Fibroblast of skin of left biceps (primary cell): ENCODE results near the gene FOXO1.

ENCODE experiments used
- DNase-seq, 2 experiments: peaks; one replicate each; pipeline ENCODE4 v3.0.0-alpha.2; 2013; ENCODE audit warnings: low read depth in 2 of 2

The FOXO1 gene

GRCh38 chr13:40608308-40608707, 58.1 kb downstream of the FOXO1 start:
- DNase-seq, result no peak

- DNase-seq, result no peak
These were observed 60.9 kb downstream of the FOXO1 start for GRCh38 chr13:40605573-40605972.

DNA sequence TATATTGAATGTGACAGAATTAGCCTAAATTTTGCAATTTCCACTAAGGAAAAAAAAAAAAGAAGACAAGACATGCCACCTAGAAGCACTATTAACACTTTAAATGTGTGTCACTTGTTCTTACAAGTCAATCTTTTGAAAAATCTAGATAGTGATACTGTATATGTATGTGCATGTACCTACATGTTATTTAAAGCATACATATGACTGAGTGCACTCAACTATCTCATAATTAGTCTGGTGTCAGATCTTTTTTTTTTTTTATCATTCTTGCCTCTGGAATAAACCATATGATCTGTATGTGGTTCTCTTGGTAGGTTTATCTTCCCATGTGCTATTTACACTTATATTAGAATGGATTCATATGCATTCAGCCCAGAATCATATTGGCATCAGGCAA, 62.3 kb downstream of the FOXO1 start:
- DNase-seq, result no peak

DNA sequence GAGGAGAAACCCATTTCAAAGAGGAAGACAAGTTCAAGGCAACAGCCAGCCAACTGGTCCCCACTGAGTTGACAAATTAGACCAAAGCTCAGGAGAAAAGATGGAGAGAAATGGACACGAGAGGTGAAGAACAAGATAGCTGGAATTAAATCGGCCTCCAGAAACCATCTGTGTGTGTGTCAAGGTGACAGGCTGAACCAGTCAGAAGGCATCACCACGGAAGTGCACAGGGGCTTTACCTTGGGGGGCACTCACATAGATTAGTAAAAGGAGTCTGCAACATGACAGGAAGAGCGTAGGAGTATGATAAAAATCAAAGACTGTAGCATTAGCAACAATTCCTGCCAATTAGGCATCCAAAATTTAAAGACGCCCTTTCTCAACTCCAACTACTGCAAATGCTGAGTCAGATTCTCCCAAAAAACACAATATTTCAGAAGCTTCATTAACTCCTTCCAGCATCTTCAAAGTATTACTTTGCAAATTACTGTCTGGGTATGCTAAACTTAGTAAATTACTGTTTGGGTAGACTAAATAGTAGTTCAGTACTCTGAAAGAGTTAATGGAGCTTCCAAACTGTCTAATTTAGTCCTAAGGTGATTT, 66.2 kb downstream of the FOXO1 start:
- no peak for DNase-seq

GRCh38 chr13:40599747-40600146, 66.7 kb downstream of the FOXO1 start:
- DNase-seq, result no peak

- DNase-seq, result no peak
These were observed 67.3 kb downstream of the FOXO1 start for GRCh38 chr13:40599124-40599523.

GRCh38 chr13:40598569-40598968, 67.9 kb downstream of the FOXO1 start:
- DNase-seq, result no peak

- DNase-seq, result no peak
These were observed 68.6 kb downstream of the FOXO1 start for GRCh38 chr13:40597735-40598365.

DNA sequence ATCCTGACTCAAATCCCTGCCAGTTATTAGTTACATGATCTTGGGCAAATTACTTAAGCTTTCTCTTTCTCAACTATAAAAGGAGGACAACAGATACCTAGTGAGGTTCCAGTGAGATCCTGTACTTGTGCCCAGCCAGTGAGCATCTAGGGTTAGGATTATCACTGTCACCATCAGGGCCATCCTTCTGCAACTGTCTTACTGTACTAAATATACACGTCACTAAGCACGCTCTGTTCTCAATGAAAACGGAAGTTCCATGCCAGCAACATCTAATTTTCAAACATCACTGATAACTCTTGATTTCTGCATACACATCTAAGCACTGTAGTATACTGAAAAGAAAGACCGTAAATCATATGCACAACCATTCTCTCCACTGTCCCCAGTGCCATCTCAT, 70.0 kb downstream of the FOXO1 start:
- no peak for DNase-seq

DNA sequence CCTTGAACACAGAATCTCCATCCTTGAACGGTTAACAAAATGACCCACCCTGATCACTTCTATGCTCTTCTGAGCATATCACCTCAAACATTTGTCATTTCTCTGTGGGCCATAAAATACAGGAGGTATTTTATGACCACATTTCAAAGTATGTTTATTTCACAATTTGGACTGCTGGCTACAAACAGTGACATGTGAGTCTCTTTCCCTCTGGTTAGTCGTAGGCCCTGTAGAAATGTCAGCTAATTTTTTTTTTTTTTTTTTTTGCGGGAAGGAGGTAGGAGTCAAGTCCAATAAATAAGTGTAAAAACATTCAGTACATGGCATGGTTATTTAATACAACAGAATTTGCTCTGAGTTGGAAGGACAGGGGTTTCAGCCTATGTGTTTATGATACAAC, 70.7 kb downstream of the FOXO1 start:
- DNase-seq, result no peak

- DNase-seq, result no peak
These were observed 74.4 kb downstream of the FOXO1 start for GRCh38 chr13:40592035-40592434.

- DNase-seq, result no peak
These were observed 75.3 kb downstream of the FOXO1 start for GRCh38 chr13:40591091-40591490.

DNA sequence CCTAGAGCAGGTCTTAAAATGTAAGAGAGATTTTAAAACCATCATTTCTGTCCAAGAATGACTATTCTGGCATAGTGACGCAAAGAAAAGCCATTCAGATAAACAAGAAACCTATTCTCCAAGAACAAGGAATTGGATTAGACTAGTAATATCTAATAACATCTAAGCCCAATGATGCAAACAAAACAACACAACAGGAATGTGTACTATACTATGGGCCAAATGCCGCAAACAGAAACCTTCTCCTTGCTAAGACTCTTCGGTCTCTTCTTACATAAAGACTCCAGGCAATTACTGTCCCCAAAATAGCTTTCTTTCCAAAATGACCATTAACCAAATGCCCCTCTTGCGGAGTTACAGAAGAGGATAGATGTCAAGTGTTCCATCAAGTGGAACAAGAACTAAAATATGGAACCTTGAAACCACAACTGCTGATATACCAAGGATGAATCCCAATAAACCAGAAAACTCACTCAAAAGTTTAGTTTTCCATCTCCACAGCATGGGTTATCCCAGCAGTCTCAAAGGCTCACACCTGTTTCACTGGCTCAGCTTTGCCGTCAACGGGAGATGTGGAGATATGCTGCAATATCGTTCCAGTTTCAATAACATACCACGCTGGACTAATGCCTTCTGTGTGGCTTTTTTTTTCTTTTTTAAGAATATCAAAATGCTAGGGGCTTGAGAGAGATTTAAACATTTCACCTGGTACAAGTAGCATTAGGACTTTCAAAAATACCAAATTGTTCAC, 76.2 kb downstream of the FOXO1 start:
- no peak for DNase-seq

- no peak for DNase-seq
These were observed 76.9 kb downstream of the FOXO1 start for GRCh38 chr13:40589285-40590109.

- DNase-seq, result no peak
These were observed 78.3 kb downstream of the FOXO1 start for GRCh38 chr13:40588101-40588500.

DNA sequence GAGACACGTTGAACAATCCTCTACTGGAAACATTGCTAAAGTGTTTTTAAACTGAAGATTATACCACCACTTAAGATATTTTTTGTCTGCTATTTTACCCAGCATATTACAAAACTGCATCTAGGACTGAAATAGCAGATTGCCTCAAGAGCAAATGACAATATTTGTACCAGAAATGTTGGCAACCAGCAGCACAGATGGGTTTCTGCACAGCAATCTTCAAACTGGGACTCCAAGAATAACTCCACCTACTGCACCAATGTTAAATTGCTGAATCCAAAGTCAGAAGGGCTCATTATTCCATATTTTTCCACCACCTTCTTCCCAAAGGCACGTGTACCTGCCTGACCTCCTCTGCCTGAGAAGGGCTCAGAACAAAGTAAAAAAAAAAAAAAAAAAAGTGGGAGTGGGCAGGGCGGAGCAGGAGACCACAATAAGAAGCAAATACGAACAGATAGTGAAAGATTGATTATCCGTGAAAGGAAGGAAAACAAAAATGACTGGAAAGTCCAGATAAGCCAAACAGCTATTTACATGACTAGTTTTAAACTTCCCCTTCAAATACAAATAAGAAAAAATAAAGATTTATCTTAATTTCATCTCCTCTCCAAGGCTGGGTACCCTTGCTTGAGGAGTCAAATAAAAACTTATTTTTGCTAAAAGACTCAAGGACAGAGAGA, 79.4 kb downstream of the FOXO1 start:
- no peak for DNase-seq

DNA sequence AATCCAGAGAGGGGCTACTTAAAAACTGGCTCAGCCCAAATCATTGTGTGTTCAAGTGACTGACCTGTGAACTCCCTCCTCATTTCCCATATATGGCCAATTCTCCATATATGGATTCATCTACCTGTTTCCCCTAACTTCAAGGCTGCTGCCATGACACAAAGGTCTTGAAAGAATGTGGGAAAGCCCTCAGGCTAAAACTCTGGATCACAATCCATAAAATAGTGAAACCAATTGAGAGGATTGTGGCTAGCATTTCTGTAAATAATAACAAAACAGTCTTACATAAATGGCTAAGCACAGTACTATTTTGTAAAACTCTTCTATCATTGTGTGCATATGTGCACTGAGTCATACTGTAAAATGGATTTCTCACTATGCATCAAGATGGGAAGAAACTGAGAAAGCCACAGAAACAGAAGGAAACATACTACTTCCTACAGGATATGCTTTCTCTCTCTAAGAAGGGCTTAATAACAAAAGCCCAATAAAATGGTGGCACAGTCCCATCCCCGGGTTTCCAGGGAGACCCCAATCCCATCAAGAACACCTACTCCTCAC, 80.5 kb downstream of the FOXO1 start:
- DNase-seq, result no peak

- DNase-seq, result no peak
These were observed 82.7 kb downstream of the FOXO1 start for GRCh38 chr13:40583738-40584137.

- no peak for DNase-seq
These were observed 83.9 kb downstream of the FOXO1 start for GRCh38 chr13:40582531-40582930.

DNA sequence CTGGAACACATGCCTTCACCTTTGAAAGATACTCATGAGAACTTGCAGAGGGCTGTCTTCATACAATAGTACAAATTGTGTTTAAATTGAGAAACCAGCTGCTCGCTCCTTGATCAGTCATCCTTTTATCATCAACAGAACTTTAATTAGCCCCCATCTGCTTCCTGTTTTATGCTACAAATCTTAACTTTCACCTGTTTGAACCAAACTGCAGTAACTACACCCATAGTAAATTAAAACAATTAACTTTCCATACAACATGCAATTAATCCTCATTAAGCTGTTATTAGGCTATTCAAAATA, 85.2 kb downstream of the FOXO1 start:
- DNase-seq, result no peak

DNA sequence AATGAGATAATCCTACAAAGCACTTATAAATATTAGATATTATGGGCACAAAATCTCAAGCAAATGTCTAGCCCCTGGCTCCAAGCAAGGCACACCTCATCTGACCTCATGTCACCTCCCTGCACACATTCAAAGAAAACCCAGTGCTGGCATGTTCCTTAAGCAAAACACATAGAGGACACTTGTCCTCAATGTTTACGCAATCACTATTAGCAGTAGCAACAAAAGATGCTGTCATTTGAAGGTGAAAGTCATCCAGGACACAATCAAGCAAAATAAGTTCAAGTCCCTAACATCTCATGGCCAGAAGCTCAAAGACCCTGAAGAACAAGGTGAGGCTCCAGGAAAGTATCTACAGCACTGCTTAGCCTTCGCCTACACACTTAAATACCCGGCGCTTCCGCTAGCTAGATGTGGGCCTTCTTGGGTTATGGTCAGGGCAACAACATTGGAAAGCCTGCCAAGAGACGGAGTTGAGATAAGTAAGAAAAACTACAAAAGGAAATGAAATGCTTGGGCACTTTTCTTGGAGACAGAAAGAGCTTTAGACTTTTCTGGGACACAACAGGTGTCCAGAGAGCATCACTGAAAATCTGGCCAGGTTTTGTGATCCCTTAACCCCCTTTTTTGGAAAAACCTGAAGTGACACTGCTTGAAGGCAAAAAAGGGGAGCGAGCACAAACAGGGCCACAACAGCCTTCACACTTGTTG, 85.7 kb downstream of the FOXO1 start:
- no peak for DNase-seq
